ENCODE measurements around the gene ZNF3.

- TF ChIP-seq, protein P1, sequence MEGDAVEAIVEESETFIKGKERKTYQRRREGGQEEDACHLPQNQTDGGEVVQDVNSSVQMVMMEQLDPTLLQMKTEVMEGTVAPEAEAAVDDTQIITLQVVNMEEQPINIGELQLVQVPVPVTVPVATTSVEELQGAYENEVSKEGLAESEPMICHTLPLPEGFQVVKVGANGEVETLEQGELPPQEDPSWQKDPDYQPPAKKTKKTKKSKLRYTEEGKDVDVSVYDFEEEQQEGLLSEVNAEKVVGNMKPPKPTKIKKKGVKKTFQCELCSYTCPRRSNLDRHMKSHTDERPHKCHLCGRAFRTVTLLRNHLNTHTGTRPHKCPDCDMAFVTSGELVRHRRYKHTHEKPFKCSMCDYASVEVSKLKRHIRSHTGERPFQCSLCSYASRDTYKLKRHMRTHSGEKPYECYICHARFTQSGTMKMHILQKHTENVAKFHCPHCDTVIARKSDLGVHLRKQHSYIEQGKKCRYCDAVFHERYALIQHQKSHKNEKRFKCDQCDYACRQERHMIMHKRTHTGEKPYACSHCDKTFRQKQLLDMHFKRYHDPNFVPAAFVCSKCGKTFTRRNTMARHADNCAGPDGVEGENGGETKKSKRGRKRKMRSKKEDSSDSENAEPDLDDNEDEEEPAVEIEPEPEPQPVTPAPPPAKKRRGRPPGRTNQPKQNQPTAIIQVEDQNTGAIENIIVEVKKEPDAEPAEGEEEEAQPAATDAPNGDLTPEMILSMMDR (conservative IDR thresholded peaks at IDR 0.05; ENCODE audit: low read length): no peak
- TF ChIP-seq EZH2phosphoT487 (IDR thresholded peaks at IDR 0.05; ENCODE audit: borderline replicate concordance): no peak
These were observed 33.5 kb upstream of the ZNF3 start for GRCh38 chr7:100115026-100115425.
